HG02588 (cell line): ENCODE data around the gene OR8S1.
"Not testable (repeated sequence)": the region's sequence is repeated elsewhere in the genome, so short reads cannot be mapped to it uniquely, and the experiment has no call there.

Experiments
- ATAC-seq: cut with Tn5 transposase; IDR thresholded peaks from one replicate; pipeline ENCODE4 v1.9.1; 2021; ENCODE audit warnings: mild to moderate bottlenecking, moderate library complexity; ENCODE audit not compliant: unreplicated experiment

Gene OR8S1

GRCh38 chr12:48553666-48554343 is 28.4 kb downstream of the OR8S1 start:
- ATAC-seq = not testable (repeated sequence)

GRCh38 chr12:48556631-48557030 is 31.2 kb downstream of the OR8S1 start:
- no peak for ATAC-seq

- no peak for ATAC-seq
These were observed 32.5 kb downstream of the OR8S1 start for GRCh38 chr12:48557919-48558318.

GRCh38 chr12:48567731-48568130 is 42.3 kb downstream of the OR8S1 start:
- ATAC-seq = no peak

GRCh38 chr12:48569946-48570345 is 44.5 kb downstream of the OR8S1 start, which contains the start of gene LALBA:
LALBA (minus strand) TSS chr12:48570046; CDS start chr12:48570020, 26 bp downstream.
- no peak for ATAC-seq

- ATAC-seq = no peak
These were observed 46.9 kb downstream of the OR8S1 start for GRCh38 chr12:48572326-48572725.
